WTC11 (cell line): ENCODE measurements around the gene CPNE8. TPM values are rescaled to one million over a fixed set of nuclear protein-coding genes. Genes with fewer than 3 reads are reported as not detected.

Experiments
- ATAC-seq: fragments of 200-7000 bp; cut with Tn5 transposase; 2 replicates; pipeline ENCODE4 v1.10.0; 2021; ENCODE audit warnings: mild to moderate bottlenecking, moderate library complexity
- CTCF ChIA-PET: fragments of 300-600 bp; sonication (Branson Sonifier 250); formaldehyde crosslinking; loops from one replicate; lab custom pipeline; 2021; ENCODE audit warnings: antibody characterized with exemption; lab: Charles Lee
- POLR2A ChIA-PET: fragments of 350-600 bp; sonication (Branson Sonifier 250); formaldehyde crosslinking; loops from one replicate; lab custom pipeline; 2021; ENCODE audit warnings: antibody characterized with exemption; lab: Charles Lee
- DNase-seq: peaks from one replicate; pipeline ENCODE4 v3.0.0; 2021; ENCODE audit warnings: low spot score
- H3K27ac Mint-ChIP-seq: 2 replicates; pipeline ENCODE4 v1.8.0; 2021; ENCODE audit warnings: mixed read lengths
- H3K27me3 Mint-ChIP-seq: 2 replicates; pipeline ENCODE4 v1.8.0; 2021; ENCODE audit warnings: low read depth, mild to moderate bottlenecking, moderate library complexity, mixed read lengths
- H3K36me3 Mint-ChIP-seq: 2 replicates; pipeline ENCODE4 v1.8.0; 2021; ENCODE audit warnings: mixed read lengths
- H3K4me1 Mint-ChIP-seq: 2 replicates; pipeline ENCODE4 v1.8.0; 2022; ENCODE audit warnings: mixed read lengths
- H3K4me3 Mint-ChIP-seq: 2 replicates; pipeline ENCODE4 v1.8.0; 2021; ENCODE audit warnings: mild to moderate bottlenecking, moderate library complexity, mixed read lengths
- H3K9me3 Mint-ChIP-seq: 2 replicates; pipeline ENCODE4 v1.8.0; 2021; ENCODE audit warnings: mixed read lengths
- CBFB ChIP-seq: sonication (generic); formaldehyde crosslinking; IDR thresholded peaks from 2 replicates; pipeline ENCODE4 v1.8.1; 2022; ENCODE audit warnings: mild to moderate bottlenecking, low read depth, missing genetic modification reagents
- EMX1 ChIP-seq: fragments of 250-450 bp; sonication (Bioruptor Pico); IDR thresholded peaks from 2 replicates; pipeline ENCODE4 v1.8.0; 2021; ENCODE audit warnings: mild to moderate bottlenecking
- MXD4 ChIP-seq: fragments of 250-450 bp; sonication (Bioruptor Pico); IDR thresholded peaks from 2 replicates; pipeline ENCODE4 v1.8.0; 2021; ENCODE audit warnings: mild to moderate bottlenecking, moderate library complexity, borderline replicate concordance
- NFATC4 ChIP-seq: fragments of 250-450 bp; sonication (Bioruptor Pico); IDR thresholded peaks from 2 replicates; pipeline ENCODE4 v1.9.0; 2021; ENCODE audit warnings: mild to moderate bottlenecking
- NFE2L1 ChIP-seq: sonication (generic); formaldehyde crosslinking; IDR thresholded peaks from 2 replicates; pipeline ENCODE4 v1.8.1; 2023; ENCODE audit warnings: missing genetic modification reagents
- RELA ChIP-seq: sonication (generic); formaldehyde crosslinking; IDR thresholded peaks from 2 replicates; pipeline ENCODE4 v1.8.1; 2022; ENCODE audit warnings: missing genetic modification reagents, mild to moderate bottlenecking, borderline replicate concordance
- SMAD3 ChIP-seq: sonication (generic); formaldehyde crosslinking; IDR thresholded peaks from 2 replicates; pipeline ENCODE4 v1.8.0; 2022; ENCODE audit warnings: missing genetic modification reagents, mild to moderate bottlenecking, borderline replicate concordance
- SMAD4 ChIP-seq: sonication (generic); formaldehyde crosslinking; IDR thresholded peaks from 2 replicates; pipeline ENCODE4 v1.8.0; 2022; ENCODE audit warnings: mild to moderate bottlenecking, missing genetic modification reagents
- SP1 ChIP-seq: sonication (generic); formaldehyde crosslinking; conservative IDR thresholded peaks from 2 replicates; pipeline ENCODE4 v1.8.1; 2022; ENCODE audit warnings: missing genetic modification reagents
- TCF7 ChIP-seq: sonication (generic); formaldehyde crosslinking; IDR thresholded peaks from 2 replicates; pipeline ENCODE4 v1.8.0; 2022; ENCODE audit warnings: mild to moderate bottlenecking, low read depth, missing genetic modification reagents, moderate library complexity
- TEAD4 ChIP-seq: sonication (generic); formaldehyde crosslinking; IDR thresholded peaks from 2 replicates; pipeline ENCODE4 v1.8.0; 2022; ENCODE audit warnings: mild to moderate bottlenecking, missing genetic modification reagents
- ZNF219 ChIP-seq: sonication (generic); formaldehyde crosslinking; IDR thresholded peaks from 2 replicates; pipeline ENCODE4 v1.8.0; 2023; ENCODE audit warnings: missing genetic modification reagents, mild to moderate bottlenecking, borderline replicate concordance
- ZNF396 ChIP-seq: fragments of 250-450 bp; sonication (Bioruptor Pico); IDR thresholded peaks from 2 replicates; pipeline ENCODE4 v1.8.0; 2021; ENCODE audit warnings: mild to moderate bottlenecking, moderate library complexity, borderline replicate concordance
- ZNF416 ChIP-seq: fragments of 250-450 bp; sonication (Bioruptor Pico); IDR thresholded peaks from 2 replicates; pipeline ENCODE4 v1.9.0; 2021; ENCODE audit warnings: mild to moderate bottlenecking, inconsistent platforms
- total RNA-seq: library from RNA; stranded (reverse); gene quantifications from 3 replicates; pipeline ENCODE4 v1.2.3, GENCODE V29; 2021
- TF ChIP-seq, protein P1 (sequence below): sonication (generic); formaldehyde crosslinking; IDR thresholded peaks from 2 replicates; pipeline ENCODE4 v1.8.1; 2023; ENCODE audit warnings: mild to moderate bottlenecking, missing genetic modification reagents, borderline replicate concordance
- TF ChIP-seq, protein P2 (sequence below): sonication (generic); formaldehyde crosslinking; IDR thresholded peaks from 2 replicates; pipeline ENCODE4 v1.8.0; 2022; ENCODE audit warnings: mild to moderate bottlenecking, missing genetic modification reagents
- TF ChIP-seq, protein P3 (sequence below): fragments of 250-450 bp; sonication (Bioruptor Pico); IDR thresholded peaks from 2 replicates; pipeline ENCODE4 v1.8.0; 2021; ENCODE audit warnings: mild to moderate bottlenecking
- TF ChIP-seq, protein P4 (sequence below): sonication (generic); formaldehyde crosslinking; IDR thresholded peaks from 2 replicates; pipeline ENCODE4 v1.8.1; 2023; ENCODE audit warnings: mild to moderate bottlenecking, missing genetic modification reagents
- TF ChIP-seq, protein P5 (sequence below): sonication (generic); formaldehyde crosslinking; IDR thresholded peaks from 2 replicates; pipeline ENCODE4 v1.8.0; 2023; ENCODE audit warnings: missing genetic modification reagents
- TF ChIP-seq, protein P6 (sequence below): sonication (generic); formaldehyde crosslinking; IDR thresholded peaks from 2 replicates; pipeline ENCODE4 v1.8.0; 2022; ENCODE audit warnings: mild to moderate bottlenecking, missing genetic modification reagents

CPNE8 gene
- total RNA-seq, 1 experiment from 2014 or later, result 8.3 TPM

DNA sequence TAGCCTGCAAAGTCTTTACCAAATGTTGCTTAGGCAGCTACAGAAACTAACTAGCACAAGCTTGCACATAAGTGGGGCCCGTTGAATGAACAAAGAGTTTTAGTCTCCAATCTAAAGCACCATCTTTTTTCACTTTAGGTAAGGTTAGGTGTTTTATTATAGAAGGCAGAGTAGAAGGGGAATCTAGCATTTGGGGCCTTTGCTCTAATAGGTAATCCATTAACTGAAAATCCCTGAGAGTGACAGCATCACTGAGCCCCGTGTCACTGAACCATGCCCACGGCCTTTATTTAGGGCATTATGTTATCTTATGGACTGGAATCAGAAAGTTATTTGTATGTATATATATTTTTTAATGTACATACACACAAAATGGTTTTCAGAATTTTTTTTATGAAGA is 25.1 kb downstream of the CPNE8 start (continued):
- no peak for TF ChIP-seq ZNF219 (CRISPR knock-in tag)

DNA sequence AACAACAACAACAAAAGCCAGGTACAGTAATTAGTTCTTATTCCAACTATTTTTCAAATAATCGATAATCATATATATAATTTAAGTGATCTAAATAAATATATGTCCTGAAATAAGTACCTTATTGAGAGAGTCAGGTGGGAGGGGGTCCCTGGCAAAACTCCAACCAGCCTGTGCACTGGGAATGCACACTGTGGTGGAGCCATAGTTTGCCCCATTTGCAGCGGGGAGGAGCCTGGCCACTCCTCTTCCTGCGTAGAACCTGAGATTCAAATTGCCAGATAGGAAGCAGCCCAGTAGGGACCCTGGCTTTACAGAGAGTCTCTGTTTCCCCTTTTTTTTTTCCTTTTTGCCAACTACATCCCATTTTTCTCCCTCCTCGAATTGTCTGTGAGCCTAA is 26.4 kb downstream of the CPNE8 start:
- Mint-ChIP-seq H3K36me3 (peaks cover 17% of the 10 kb centered on the region), H3K27ac (no peak overlapping the region), H3K9me3 (peaks cover 25% of the 10 kb centered on the region), H3K4me1 (peaks cover 12% of the 10 kb centered on the region), H3K27me3 (no peaks in the 10 kb centered on the region), H3K4me3 (no peak overlapping the region)
- ChIA-PET CTCF (no interaction called here), POLR2A (no interaction called here)
- ATAC-seq, result no peak
- no peak for DNase-seq
- TF ChIP-seq, protein P1, sequence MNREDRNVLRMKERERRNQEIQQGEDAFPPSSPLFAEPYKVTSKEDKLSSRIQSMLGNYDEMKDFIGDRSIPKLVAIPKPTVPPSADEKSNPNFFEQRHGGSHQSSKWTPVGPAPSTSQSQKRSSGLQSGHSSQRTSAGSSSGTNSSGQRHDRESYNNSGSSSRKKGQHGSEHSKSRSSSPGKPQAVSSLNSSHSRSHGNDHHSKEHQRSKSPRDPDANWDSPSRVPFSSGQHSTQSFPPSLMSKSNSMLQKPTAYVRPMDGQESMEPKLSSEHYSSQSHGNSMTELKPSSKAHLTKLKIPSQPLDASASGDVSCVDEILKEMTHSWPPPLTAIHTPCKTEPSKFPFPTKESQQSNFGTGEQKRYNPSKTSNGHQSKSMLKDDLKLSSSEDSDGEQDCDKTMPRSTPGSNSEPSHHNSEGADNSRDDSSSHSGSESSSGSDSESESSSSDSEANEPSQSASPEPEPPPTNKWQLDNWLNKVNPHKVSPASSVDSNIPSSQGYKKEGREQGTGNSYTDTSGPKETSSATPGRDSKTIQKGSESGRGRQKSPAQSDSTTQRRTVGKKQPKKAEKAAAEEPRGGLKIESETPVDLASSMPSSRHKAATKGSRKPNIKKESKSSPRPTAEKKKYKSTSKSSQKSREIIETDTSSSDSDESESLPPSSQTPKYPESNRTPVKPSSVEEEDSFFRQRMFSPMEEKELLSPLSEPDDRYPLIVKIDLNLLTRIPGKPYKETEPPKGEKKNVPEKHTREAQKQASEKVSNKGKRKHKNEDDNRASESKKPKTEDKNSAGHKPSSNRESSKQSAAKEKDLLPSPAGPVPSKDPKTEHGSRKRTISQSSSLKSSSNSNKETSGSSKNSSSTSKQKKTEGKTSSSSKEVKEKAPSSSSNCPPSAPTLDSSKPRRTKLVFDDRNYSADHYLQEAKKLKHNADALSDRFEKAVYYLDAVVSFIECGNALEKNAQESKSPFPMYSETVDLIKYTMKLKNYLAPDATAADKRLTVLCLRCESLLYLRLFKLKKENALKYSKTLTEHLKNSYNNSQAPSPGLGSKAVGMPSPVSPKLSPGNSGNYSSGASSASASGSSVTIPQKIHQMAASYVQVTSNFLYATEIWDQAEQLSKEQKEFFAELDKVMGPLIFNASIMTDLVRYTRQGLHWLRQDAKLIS (CRISPR knock-in tag), result no peak
- no peak for TF ChIP-seq ZNF219 (CRISPR knock-in tag)
- no peak for TF ChIP-seq CBFB (CRISPR knock-in tag)
- TF ChIP-seq ZNF416 (CRISPR knock-in tag), result no peak
- TF ChIP-seq, protein P2, sequence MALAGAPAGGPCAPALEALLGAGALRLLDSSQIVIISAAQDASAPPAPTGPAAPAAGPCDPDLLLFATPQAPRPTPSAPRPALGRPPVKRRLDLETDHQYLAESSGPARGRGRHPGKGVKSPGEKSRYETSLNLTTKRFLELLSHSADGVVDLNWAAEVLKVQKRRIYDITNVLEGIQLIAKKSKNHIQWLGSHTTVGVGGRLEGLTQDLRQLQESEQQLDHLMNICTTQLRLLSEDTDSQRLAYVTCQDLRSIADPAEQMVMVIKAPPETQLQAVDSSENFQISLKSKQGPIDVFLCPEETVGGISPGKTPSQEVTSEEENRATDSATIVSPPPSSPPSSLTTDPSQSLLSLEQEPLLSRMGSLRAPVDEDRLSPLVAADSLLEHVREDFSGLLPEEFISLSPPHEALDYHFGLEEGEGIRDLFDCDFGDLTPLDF, result no peak
- TF ChIP-seq, protein P3, sequence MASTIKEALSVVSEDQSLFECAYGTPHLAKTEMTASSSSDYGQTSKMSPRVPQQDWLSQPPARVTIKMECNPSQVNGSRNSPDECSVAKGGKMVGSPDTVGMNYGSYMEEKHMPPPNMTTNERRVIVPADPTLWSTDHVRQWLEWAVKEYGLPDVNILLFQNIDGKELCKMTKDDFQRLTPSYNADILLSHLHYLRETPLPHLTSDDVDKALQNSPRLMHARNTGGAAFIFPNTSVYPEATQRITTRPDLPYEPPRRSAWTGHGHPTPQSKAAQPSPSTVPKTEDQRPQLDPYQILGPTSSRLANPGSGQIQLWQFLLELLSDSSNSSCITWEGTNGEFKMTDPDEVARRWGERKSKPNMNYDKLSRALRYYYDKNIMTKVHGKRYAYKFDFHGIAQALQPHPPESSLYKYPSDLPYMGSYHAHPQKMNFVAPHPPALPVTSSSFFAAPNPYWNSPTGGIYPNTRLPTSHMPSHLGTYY, result no peak
- TF ChIP-seq RELA (CRISPR knock-in tag), result no peak
- TF ChIP-seq, all 79 proteins: peak for 0

DNA sequence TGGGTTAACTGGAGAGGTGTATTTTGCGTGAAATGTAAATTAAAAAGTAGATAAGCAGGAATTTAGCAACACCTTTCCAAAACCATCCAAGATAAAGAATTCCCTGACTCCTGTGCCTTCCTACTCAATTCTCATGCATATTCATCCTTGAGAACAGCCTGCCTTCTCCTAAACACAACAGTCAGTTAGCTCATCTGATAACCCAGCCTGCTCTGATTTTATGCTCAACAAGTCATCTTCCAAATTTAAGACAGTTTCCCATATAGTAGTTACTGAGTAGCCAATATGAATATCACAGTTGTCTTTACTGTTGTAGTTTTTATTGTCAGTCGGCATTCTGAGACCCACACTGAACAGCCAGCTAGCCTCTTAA is 27.1 kb downstream of the CPNE8 start:
- CTCF ChIA-PET, result no interaction called here
- H3K27me3 Mint-ChIP-seq, result no peaks in the 10 kb centered on the region
- peak overlapping the region; percentile 69 for H3K27ac Mint-ChIP-seq

DNA sequence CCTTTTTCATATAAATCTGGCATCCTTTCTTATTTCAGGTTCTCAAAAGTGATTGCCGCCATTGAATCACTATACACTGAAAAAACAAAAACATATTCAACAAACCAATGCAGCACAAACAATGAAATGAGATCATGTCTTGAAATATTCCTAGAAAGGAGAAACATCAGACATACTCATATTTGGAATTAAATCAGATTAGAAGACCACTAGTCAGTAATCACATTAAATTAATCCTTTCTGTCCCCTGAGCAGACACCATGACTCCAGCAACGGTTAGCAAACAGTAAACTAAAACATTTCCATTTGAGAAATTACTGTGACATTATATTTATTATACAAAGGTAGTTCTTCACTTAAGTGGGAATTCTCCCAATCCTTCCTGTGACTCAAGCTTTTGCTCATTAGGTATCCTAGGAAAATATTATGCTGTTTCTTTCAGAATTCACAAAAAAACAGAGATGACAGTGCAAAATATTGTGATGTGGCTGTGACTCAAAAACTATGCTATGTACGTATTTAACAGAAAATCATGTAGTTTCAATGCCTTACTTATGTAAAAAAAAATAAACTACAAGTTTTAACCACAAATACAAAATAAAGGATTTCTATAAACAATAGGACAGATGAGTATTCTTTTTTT is 29.7 kb downstream of the CPNE8 start:
- Mint-ChIP-seq H3K27me3 (no peaks in the 10 kb centered on the region), H3K27ac (no peak overlapping the region), H3K4me3 (no peak overlapping the region), H3K4me1 (peaks cover 12% of the 10 kb centered on the region), H3K9me3 (peaks cover 7% of the 10 kb centered on the region; the same call in 1 of the 2 replicates), H3K36me3 (peaks cover 10% of the 10 kb centered on the region)
- no peak for DNase-seq
- ChIA-PET CTCF (no interaction called here), POLR2A (no interaction called here)
- TF ChIP-seq, protein P4, sequence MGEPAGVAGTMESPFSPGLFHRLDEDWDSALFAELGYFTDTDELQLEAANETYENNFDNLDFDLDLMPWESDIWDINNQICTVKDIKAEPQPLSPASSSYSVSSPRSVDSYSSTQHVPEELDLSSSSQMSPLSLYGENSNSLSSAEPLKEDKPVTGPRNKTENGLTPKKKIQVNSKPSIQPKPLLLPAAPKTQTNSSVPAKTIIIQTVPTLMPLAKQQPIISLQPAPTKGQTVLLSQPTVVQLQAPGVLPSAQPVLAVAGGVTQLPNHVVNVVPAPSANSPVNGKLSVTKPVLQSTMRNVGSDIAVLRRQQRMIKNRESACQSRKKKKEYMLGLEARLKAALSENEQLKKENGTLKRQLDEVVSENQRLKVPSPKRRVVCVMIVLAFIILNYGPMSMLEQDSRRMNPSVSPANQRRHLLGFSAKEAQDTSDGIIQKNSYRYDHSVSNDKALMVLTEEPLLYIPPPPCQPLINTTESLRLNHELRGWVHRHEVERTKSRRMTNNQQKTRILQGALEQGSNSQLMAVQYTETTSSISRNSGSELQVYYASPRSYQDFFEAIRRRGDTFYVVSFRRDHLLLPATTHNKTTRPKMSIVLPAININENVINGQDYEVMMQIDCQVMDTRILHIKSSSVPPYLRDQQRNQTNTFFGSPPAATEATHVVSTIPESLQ (CRISPR knock-in tag), result no peak
- no peak for TF ChIP-seq TEAD4 (CRISPR knock-in tag)
- no peak for TF ChIP-seq TCF7 (CRISPR knock-in tag)
- TF ChIP-seq, protein P5, sequence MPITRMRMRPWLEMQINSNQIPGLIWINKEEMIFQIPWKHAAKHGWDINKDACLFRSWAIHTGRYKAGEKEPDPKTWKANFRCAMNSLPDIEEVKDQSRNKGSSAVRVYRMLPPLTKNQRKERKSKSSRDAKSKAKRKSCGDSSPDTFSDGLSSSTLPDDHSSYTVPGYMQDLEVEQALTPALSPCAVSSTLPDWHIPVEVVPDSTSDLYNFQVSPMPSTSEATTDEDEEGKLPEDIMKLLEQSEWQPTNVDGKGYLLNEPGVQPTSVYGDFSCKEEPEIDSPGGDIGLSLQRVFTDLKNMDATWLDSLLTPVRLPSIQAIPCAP, result no peak
- TF ChIP-seq, protein P6, sequence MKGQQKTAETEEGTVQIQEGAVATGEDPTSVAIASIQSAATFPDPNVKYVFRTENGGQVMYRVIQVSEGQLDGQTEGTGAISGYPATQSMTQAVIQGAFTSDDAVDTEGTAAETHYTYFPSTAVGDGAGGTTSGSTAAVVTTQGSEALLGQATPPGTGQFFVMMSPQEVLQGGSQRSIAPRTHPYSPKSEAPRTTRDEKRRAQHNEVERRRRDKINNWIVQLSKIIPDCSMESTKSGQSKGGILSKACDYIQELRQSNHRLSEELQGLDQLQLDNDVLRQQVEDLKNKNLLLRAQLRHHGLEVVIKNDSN (CRISPR knock-in tag), result no peak
- TF ChIP-seq SMAD4 (CRISPR knock-in tag), result no peak
- no peak for TF ChIP-seq ZNF396
- TF ChIP-seq EMX1 (CRISPR knock-in tag), result no peak
- TF ChIP-seq, protein P3, result no peak
- no peak for TF ChIP-seq NFATC4
- TF ChIP-seq NFE2L1 (CRISPR knock-in tag), result no peak
- TF ChIP-seq MXD4 (CRISPR knock-in tag), result no peak
- no peak for TF ChIP-seq SP1 (CRISPR knock-in tag)
- no peak for ATAC-seq

More for the DNA sequence above, 27.1 kb downstream of the CPNE8 start:
- H3K36me3 Mint-ChIP-seq, result peaks cover 17% of the 10 kb centered on the region
- no peak overlapping the region for H3K4me3 Mint-ChIP-seq
- POLR2A ChIA-PET, result no interaction called here
- no peak for TF ChIP-seq SMAD3 (CRISPR knock-in tag)
- TF ChIP-seq, all 79 proteins: peak for 0
- Mint-ChIP-seq H3K9me3 (peaks cover 25% of the 10 kb centered on the region), H3K4me1 (peaks cover 12% of the 10 kb centered on the region)
- DNase-seq (no peak), ATAC-seq (peak; percentile 62)
